CD1c-positive myeloid dendritic cell (primary cell): ENCODE data around the gene PIAS4.
A peak's percentile ranks its signal among the peaks of the same experiment; 100 is the strongest.

Experiments
- DNase-seq: peaks from one replicate; pipeline ENCODE4 v3.0.0-alpha.2; 2016; ENCODE audit errors: extremely low spot score

Gene PIAS4

DNA sequence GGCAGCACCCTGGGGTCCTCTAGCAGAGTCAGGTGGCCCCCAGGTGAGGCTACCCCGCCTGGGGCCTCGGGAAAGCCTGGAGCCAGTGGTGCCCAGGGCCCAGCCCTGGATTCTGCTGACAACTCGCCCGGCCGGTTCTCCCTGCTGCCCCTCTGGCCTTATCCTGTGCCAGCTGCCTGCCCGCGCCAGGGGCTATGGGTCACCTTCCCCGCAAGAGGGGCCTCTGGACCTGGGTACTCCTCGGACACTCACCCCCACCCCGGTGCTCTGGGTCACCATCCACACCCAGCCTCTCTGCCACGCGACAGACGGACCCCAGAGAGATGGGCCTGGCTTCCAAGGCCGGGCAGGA is 35.2 kb downstream of the PIAS4 start:
- DNase-seq = no peak

DNA sequence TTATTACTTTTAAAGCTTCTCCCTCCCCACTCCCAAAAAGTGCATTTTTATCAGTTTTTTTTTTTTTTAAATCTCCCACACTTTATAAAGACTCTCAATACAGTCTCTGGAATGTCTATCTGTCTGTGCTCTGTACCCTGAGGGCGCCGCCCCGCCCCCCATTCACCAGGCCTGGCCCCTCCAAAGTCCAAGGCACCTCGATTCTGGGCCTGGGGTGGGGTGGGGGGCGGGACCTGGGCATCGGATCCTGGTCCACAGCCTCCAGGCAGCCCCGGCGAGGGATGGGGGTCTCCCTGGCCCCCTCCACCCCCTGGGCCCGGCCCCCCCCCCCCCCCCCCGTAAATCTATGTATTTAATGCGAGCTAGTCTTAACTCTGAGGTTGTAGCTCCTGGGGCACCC is 35.9 kb downstream of the PIAS4 start:
- no peak for DNase-seq

GRCh38 chr19:4043966-4044715 is 36.6 kb downstream of the PIAS4 start:
- no peak for DNase-seq

DNA sequence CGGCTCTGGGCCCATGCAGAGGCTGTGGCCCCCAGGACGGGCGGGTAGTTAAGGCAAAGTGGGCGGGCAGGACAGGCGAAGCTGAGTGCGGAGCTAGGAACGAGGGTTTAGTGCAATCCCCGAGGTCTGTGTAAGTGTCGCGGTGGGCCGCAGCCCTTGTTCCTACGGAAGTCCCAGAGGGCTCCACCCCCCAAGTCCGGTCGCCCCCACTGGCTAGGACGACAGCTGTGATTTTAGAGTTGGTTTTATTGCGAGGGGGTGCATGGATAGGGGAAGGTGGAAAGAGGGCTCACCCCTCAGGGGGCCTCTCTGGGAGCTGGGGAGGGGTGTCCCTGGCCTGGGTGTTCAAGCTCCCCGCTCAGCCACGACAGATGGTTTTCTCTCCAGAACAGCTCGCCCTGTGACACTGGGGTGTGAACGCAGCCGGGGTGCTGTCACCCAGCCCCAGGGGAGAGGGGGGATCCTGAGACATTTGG is 37.5 kb downstream of the PIAS4 start:
- no peak for DNase-seq

DNA sequence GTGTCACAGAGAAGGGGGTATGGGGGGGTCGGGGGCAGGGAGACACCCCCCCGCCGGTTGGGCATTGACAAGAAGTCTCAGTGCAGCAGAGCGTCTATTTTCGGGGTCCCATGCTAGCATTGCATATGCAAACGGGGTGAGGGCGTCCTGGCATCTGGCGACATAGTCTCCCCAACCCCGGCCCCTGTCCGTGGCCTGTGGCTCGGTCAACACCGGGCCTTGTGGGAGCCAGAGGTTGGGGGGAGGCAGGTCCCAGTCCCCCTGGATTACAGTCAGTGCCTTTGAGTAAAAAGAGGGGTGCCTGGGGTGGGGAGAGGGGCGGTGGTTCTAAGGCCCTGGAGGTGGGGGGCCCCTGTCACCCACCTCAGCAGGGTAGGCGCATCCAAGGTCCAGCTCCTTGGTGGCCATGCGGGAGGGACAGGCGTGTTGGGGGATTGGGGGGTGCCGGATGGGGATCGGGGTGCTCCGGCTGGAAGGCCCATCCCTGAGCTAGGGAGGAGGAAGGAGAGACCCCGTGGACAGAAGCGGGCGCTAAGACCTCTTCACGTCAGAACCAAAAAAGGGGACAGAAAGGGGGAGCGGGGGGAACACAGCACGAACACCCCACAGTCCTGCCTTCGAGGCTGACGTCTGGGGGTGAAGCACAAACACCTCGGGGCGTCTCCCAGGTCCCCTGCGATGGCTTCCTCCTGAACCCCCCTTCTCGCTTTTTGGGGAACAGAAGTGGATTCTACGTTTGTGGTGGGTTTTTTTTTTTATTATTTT is 38.2 kb downstream of the PIAS4 start:
- DNase-seq = no peak

DNA sequence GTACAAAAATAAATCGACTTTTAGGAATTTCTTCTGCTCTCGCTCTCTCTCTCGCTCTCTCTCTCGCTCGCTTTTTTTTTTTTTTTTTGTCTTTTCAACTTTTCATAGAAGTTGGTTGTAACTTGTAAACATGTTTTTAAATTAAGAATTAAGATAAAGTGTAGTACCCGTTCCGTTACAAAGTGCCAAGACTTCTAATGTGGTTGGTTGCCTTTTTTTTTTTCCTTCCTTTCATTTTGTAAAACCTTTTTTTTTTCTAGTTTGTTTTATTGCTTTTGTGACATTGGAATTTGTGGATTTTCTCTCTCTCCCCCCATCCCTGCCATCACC is 38.8 kb downstream of the PIAS4 start:
- no peak for DNase-seq

- no peak for DNase-seq
Observed at GRCh38 chr19:4046946-4047683, 39.6 kb downstream of the PIAS4 start.

- DNase-seq = no peak
Observed at GRCh38 chr19:4049432-4049831, 41.9 kb downstream of the PIAS4 start.

DNA sequence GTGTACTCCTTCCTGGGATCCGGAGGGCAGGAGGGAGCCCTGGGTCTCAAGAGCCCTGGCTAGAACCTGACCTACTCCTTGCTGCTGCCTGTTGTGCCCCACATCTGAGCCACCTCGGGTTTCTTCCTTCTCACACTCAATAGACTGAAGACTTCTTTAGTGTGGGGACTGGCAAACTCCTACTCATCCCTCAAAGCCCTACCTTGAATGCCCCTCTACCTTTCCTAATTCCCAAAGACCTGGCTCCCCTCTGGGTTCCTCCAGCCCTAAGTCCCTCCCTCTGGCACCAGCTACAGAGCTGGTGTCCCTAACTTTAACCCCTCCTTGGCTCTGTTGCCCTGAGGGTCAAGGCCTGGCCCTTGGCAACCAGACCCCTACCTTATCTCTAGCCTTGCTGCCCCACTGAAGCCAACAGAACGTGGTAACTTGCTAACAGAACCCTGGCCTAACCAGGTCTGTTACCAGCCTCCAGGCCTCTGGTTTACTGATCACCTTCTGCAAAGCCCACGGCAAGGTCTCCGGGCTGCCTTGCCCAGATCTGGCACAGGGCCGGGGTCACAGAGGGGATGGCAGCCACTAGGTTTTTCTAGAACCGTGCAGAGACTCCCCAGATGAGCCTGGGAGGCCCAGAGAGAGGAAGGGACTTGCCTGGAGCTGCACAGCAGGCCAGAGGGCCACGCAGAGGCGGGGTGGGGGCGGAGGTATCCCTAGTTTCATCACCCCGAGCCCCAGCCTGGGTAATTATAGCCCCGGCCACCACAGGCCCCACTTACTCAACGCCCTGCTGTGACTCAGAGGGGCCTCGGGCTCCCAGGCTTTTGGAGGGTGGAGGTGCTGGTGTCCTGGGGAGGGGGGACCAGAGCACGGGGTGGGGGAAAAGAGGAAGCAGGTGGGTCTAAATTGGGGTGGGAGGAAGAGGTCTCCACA is 43.9 kb downstream of the PIAS4 start:
- DNase-seq = peak; percentile 80

GRCh38 chr19:4052114-4052992 is 44.8 kb downstream of the PIAS4 start:
- peak; percentile 58 for DNase-seq

DNA sequence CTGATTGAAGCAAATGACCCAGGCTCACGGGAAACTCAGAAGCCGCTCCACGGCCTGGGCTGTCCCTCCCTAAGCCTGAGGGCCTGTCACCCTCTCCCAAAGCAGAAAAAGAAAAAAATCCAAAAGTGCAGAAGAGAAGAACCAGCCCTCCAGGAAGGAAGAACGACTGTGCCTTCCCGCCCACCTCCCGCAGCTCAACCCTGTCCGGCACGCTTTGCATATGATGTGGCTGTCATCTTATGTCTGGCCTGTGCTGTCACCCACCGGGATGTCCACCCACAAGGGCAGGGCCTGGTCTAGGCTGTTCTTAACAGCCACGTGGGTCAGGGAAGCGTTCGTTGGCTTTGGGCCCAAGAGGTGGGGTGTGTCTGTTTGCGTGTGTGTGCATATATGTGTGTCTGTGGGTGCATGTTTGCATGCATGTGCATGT is 45.5 kb downstream of the PIAS4 start:
- DNase-seq = peak; percentile 82

DNA sequence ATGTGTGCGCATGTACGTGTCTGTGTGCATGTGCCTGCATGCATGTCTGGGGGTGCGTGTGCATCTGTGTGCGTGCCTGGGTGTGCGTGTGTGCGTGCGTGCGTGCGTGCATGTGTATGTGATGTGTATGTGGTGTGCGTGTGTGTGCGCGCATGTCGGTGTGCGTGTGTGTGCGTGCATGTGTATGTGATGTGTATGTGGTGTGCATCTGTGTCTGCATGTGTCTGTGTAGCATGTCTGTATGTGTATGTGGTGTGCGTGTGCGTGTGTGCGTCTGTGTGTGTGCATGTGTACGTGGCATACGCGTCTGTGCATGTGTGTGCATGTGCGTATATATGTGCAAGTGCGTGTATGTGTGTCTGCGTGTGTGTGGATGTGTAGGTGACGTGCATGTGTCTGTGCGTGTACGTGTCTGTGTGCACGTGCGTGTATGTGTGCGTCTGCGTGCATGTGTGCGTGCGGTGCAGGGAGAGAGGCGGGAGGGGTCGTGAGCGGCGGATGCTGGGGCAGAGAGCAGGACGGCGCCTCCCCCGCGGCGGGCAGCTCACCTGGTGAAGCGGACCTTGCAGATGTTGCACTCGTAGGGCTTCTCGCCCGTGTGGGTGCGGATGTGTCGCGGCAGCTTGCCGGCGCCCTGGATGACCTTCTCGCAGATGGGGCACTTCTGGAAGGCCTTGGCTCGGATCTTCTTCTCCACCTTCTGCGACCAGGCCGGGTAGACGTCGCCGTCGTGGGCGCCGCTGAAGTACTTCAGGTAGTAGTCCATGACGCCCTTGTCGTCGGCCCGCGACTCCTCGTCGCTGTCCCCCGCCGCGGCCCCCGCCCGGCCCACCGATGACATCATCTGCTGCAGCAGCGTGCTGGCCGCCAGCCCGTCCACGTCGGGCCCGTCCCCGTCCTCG is 46.1 kb downstream of the PIAS4 start:
- DNase-seq = no peak

DNA sequence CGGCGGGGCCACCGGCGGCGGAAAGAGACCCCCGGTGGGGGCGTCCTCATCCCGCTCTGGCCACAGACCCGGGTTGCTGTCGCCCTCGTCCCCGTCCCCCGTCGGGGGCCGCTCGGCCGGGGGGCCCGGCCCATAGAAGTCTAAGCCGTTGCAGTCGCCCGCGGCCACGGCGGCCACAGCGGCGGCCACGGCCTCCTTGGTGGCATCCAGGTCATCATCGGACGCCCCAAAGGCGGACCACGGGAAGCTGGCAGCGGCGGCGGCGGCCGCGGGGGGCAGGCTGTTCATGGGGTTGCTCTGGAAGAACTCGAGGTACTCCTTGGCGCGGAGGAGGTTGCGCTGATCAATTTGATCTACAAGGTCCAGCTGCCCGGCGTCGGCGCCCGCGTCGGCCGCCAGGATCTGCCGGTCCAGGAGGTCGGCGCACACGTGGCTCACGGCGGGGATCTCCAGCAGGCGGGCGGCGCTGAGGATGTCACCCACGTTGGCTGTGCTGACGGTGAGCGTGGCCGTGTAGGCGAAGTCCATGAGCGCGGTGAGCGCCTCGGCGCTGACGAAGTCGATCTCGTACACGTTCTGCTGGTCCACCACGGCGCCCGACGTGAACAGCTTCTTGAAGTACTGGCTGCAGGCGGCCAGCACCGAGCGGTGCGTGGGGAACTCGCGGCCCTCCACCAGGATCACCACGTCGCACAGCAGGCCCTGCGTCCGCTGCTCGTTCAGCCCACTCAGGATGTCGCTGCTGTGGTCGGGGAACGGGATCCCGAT is 47.1 kb downstream of the PIAS4 start:
- no peak for DNase-seq

- no peak for DNase-seq
Observed at GRCh38 chr19:4055209-4055552, 47.6 kb downstream of the PIAS4 start.

- peak; percentile 89 for DNase-seq
Observed at GRCh38 chr19:4057931-4058692, 50.6 kb downstream of the PIAS4 start.

GRCh38 chr19:4058693-4059452 is 51.3 kb downstream of the PIAS4 start:
- DNase-seq = no peak

GRCh38 chr19:4059453-4059871 is 51.9 kb downstream of the PIAS4 start:
- DNase-seq = no peak
